ENCODE data around the gene FAM13A. TPM values are rescaled to one million over a fixed set of nuclear protein-coding genes. Genes with fewer than 3 reads are reported as not detected.

The FAM13A gene
- polyA plus RNA-seq, 1 of the 3 experiments (the other 2 are of a cell fraction): 0.67 TPM

DNA sequence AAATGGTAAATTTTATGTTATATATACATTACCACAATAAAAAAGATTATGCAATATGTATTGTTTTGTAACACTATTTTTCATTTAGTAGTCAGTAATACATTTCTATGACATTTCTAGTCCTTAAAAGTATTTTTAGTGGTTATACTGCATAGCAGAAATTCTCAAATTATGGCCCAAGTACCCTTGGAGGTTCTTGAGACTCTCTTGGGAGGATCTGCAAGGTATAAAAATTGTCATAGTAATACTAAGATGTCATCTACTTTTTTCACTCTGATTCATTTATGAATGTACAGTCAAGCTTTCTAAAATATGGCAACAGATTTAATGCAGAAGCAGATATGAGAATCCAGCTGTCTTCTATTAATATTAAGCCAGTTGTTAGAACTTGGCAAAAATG is 220.8 kb downstream of the FAM13A start:
- POLR2A ChIA-PET: no interaction called here
- Histone ChIP-seq H3K79me2 (ENCODE audit: insufficient read depth) (no peaks in the 10 kb centered on the region), H3K9me3 (no peaks in the 10 kb centered on the region), H3K27ac (ENCODE audit: low read depth in 2 of 2, low read length in 1 of 2) (no peak overlapping the region), H3K4me1 (ENCODE audit: control insufficient read depth in 1 of 2, insufficient read depth in 2 of 2, low read depth in 1 of 2, low read length in 1 of 2) (no peaks in the 10 kb centered on the region), H3F3A (replicated peaks; ENCODE audit: insufficient read depth) (no peaks in the 10 kb centered on the region), H3K4me3 (ENCODE audit: low read depth in 2 of 2, low read length in 1 of 2) (no peak overlapping the region), H3K9ac (no peak overlapping the region), H3K36me3 (replicated peaks in 1 of 2; ENCODE audit: control insufficient read depth in 1 of 2, insufficient read depth in 2 of 2, low read length in 1 of 2) (no peaks in the 10 kb centered on the region), H3K27me3 (ENCODE audit: insufficient read depth) (no peaks in the 10 kb centered on the region), H3K4me2 (no peak overlapping the region), H2AFZ (ENCODE audit: low read depth) (no peak overlapping the region), H3K9me2 (no peaks in the 10 kb centered on the region), H4K20me1 (ENCODE audit: insufficient read depth) (no peaks in the 10 kb centered on the region)
- CTCF ChIA-PET: no interaction called here
- no peak for DNase-seq
- no peak for TF ChIP-seq TAF1 (IDR thresholded peaks at IDR 0.05; ENCODE audit: borderline replicate concordance, low read depth, low read length)
- TF ChIP-seq, protein P1, sequence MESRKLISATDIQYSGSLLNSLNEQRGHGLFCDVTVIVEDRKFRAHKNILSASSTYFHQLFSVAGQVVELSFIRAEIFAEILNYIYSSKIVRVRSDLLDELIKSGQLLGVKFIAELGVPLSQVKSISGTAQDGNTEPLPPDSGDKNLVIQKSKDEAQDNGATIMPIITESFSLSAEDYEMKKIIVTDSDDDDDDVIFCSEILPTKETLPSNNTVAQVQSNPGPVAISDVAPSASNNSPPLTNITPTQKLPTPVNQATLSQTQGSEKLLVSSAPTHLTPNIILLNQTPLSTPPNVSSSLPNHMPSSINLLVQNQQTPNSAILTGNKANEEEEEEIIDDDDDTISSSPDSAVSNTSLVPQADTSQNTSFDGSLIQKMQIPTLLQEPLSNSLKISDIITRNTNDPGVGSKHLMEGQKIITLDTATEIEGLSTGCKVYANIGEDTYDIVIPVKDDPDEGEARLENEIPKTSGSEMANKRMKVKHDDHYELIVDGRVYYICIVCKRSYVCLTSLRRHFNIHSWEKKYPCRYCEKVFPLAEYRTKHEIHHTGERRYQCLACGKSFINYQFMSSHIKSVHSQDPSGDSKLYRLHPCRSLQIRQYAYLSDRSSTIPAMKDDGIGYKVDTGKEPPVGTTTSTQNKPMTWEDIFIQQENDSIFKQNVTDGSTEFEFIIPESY (IDR thresholded peaks at IDR 0.05; ENCODE audit: borderline replicate concordance, low read depth): no peak
- TF ChIP-seq, protein P2, sequence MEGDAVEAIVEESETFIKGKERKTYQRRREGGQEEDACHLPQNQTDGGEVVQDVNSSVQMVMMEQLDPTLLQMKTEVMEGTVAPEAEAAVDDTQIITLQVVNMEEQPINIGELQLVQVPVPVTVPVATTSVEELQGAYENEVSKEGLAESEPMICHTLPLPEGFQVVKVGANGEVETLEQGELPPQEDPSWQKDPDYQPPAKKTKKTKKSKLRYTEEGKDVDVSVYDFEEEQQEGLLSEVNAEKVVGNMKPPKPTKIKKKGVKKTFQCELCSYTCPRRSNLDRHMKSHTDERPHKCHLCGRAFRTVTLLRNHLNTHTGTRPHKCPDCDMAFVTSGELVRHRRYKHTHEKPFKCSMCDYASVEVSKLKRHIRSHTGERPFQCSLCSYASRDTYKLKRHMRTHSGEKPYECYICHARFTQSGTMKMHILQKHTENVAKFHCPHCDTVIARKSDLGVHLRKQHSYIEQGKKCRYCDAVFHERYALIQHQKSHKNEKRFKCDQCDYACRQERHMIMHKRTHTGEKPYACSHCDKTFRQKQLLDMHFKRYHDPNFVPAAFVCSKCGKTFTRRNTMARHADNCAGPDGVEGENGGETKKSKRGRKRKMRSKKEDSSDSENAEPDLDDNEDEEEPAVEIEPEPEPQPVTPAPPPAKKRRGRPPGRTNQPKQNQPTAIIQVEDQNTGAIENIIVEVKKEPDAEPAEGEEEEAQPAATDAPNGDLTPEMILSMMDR (IDR thresholded peaks at IDR 0.05): no peak
- no peak for TF ChIP-seq CHD2 (IDR thresholded peaks at IDR 0.05; ENCODE audit: low read length, partially characterized antibody)
- TF ChIP-seq, protein P3, sequence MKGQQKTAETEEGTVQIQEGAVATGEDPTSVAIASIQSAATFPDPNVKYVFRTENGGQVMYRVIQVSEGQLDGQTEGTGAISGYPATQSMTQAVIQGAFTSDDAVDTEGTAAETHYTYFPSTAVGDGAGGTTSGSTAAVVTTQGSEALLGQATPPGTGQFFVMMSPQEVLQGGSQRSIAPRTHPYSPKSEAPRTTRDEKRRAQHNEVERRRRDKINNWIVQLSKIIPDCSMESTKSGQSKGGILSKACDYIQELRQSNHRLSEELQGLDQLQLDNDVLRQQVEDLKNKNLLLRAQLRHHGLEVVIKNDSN (IDR thresholded peaks at IDR 0.05; ENCODE audit: borderline replicate concordance, low read depth): no peak
- no peak for TF ChIP-seq MEF2A (IDR thresholded peaks at IDR 0.05; ENCODE audit: borderline replicate concordance, low read depth)
- TF ChIP-seq, protein P4, sequence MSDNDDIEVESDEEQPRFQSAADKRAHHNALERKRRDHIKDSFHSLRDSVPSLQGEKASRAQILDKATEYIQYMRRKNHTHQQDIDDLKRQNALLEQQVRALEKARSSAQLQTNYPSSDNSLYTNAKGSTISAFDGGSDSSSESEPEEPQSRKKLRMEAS (IDR thresholded peaks at IDR 0.05; ENCODE audit: low read depth): no peak
- TF ChIP-seq, protein P5, sequence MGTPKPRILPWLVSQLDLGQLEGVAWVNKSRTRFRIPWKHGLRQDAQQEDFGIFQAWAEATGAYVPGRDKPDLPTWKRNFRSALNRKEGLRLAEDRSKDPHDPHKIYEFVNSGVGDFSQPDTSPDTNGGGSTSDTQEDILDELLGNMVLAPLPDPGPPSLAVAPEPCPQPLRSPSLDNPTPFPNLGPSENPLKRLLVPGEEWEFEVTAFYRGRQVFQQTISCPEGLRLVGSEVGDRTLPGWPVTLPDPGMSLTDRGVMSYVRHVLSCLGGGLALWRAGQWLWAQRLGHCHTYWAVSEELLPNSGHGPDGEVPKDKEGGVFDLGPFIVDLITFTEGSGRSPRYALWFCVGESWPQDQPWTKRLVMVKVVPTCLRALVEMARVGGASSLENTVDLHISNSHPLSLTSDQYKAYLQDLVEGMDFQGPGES (IDR thresholded peaks at IDR 0.05; ENCODE audit: low read depth, low read length): no peak
- TF ChIP-seq SMC3 (IDR thresholded peaks at IDR 0.05; ENCODE audit: low read depth, low read length): no peak
- TF ChIP-seq TCF12 (IDR thresholded peaks at IDR 0.05): no peak
- TF ChIP-seq JUND (IDR thresholded peaks at IDR 0.05): no peak
- no peak for TF ChIP-seq NRF1 (IDR thresholded peaks at IDR 0.05; ENCODE audit: low read depth, low read length)
- no peak for TF ChIP-seq FOXJ3 (CRISPR knock-in tag; IDR thresholded peaks at IDR 0.05)
